Tongue (tissue), 2 donors: Measurements from ENCODE around the gene TNFSF9. TPM values are rescaled to one million over a fixed set of nuclear protein-coding genes. Genes with fewer than 3 reads are reported as not detected.
"Not testable (repeated sequence)": the region's sequence is repeated elsewhere in the genome, so short reads cannot be mapped to it uniquely, and the experiment has no call there.

Experiments used
- DNase-seq: peaks from one replicate; pipeline ENCODE4 v3.0.0-alpha.2; 2015
- total RNA-seq: library from RNA; depleted of rRNA; stranded (reverse); fragments of >200 nt; gene quantifications from one replicate; pipeline ENCODE4 v1.2.3, GENCODE V29; 2014

The TNFSF9 gene
- total RNA-seq, 1 donor from 2014 or later: 0.62 TPM

GRCh38 chr19:6532244-6532999 lies 1.6 kb downstream of the TNFSF9 start:
- no peak for DNase-seq

DNA sequence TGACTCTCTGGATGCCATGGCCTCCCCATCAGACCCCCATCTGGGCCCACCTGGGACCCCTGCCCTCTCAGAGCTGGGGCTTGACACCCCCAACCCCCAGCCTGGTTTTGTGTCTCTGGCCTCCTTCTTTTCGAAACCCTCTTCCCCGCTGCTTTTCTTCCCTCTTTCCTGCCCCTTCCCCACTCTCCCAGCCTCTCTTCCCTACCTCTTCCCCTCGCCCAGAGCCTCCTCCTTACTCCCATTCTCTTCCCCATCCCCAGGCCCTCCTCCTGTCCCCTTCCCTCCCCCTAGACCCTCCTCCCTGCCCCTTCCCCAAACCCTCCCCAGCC lies 2.1 kb downstream of the TNFSF9 start:
- DNase-seq: no peak

GRCh38 chr19:6533746-6534418 lies 3.1 kb downstream of the TNFSF9 start:
- no peak for DNase-seq

- DNase-seq: no peak
Measured at GRCh38 chr19:6534451-6535093, 3.7 kb downstream of the TNFSF9 start.

GRCh38 chr19:6535558-6536137 lies 4.8 kb downstream of the TNFSF9 start:
- no peak for DNase-seq

GRCh38 chr19:6539514-6539913 lies 8.7 kb downstream of the TNFSF9 start:
- DNase-seq: no peak

DNA sequence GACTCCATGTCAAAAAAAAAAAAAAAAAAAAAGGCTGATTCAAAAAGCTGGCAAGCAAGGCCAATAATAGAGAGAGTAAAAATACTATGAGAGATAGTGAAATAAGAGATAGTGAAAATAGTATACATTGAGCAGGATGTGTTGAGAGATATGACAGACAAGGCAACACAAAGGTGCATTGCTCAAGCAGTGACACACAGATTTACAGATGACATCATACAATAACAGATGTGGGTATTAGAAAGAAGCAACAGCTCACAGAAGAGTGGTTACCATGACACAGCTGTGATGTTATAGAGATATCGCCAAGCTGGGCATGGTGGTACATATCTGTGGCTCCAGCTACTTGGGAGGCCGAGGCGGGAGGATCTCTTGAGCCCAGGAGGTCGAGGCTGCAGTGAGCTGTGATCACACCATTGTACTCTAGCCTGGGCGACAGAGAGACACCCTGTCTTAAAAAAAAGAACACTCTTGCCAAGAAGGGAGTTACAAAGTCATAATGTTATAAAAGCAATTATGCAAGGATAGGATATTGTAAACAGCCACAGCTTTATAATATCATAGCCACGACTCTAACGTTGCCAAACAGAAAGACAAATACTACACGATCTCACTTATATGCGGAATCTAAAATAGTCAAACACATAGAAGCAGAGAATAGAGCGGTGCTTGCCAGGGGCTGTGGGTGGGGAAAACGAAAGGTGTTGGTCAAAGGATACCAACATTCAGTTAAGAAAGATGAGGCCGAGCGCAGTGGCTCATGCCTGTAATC lies 10.3 kb downstream of the TNFSF9 start:
- no peak for DNase-seq

DNA sequence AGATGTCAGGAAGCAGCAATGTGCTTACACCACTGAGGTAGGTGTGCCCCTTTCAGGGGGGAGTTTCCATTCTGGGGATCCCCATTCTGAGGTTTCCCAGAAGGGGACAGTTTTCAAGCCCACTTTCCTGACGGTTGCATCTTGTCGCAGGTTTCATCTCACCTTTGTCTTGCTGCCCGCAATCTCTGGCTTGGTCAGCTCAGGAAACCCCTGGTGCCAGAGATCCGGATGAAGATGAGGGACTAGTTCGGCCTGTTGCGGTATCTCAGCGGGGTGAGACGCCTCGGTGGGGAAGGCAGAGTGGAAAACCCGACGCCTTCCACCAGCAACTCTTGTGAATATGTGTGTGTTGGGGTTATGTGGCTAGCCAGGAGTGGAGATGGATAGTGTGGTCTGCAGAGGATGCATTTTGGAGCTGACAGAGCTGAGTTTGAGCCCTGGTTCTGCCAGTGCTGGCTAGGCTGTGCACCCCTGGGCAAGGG lies 13.1 kb downstream of the TNFSF9 start:
- DNase-seq: no peak

DNA sequence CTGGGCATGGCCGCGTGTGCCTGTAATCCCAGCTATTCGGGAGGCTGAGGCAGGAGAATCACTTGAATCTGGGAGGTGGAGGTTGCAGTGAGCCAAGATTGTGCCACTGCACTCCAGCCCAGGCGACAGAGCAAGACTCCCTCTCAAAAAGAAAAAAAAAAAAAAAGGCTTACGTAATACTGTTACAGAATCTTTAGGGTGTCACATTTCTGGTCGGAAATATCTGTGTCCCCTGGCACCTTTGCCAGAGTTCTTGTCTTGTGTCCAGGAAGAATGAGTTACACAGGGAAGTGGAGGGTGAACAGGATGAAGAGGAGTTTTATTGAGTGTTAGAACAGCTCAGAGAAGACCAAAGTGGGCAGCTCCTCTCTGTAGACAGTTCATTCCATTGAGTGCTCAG lies 19.9 kb downstream of the TNFSF9 start:
- DNase-seq: not testable (repeated sequence)

DNA sequence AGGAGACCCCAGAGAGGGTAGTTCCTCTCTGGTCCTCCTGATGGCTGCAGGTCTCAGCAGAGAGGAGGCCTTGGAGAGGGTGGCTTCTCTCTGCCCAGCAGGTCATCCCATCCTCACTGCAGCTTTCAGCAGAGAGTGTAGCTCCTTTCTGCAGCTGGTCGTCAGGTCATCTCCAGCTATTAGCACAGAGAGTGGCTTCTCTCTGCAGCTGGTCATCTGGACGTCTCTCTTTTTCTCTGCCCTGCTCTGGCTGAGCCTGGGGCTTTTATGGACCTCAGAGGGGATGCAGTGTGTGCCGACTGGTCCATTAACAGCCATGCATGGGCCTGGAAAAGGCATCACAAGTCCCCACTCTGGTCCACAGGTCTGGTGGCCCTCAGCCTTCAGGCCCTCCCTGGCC lies 20.3 kb downstream of the TNFSF9 start:
- DNase-seq: no peak

DNA sequence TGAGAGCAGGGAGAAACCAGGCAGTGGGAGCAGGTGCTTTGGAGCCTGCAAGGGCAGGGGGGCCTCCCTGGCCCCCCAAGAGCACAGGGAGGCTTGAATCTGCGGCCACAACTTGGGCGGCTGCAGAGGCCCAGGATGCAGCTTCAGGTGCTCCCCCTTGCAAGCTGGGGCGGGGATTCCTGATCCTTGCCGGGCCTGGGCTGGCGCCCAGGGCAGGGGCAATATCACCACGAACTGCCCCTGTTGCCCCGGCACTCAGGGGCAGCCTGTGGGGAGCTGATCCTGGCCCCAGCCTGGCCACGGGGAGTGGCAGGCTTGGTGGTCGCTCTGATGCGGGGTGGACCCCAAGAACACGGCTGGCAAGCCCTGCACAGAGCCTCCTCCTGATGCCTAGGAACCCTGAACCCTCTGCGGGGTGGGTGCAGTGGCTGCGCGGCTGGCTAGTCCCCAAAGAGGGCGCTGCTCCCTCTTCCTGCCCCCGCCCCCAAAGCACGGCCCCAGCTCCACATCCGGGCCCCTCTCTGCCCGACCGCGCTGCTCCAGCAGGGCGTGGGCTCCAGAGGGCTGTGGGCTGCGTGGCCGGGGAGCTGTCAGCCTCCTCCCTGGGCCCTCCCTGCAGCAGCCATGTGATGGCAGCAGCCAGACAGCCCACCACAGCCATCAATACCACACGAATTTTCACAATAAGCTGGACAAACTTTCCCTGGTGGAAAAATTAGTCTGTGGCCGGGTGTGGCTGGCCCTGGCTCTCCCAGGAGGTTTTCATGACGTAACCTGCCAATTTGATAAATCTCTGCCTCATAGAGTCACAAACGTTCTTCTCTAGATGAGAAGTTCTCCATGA lies 21.0 kb downstream of the TNFSF9 start:
- DNase-seq: no peak

DNA sequence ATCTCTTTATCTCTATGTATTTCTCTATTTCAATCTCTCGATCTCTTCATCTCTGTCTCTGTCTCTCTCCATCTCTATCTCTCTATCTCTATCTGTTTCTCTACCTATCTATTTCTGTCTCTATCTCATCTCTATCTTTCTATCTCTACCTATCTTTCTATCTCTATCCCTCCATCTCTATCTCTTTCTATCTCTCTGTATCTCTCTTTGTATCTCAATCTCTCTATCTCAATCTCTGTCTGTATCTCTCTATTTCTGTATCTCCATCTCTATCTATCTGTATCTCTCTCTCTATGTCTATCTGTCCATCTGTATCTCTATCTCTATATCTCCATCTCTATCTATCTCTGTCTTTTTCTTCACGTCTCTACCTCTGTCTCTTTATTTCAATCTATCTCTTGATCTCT lies 25.2 kb downstream of the TNFSF9 start:
- no peak for DNase-seq

- DNase-seq: no peak
Measured at GRCh38 chr19:6556480-6557195, 25.8 kb downstream of the TNFSF9 start.

GRCh38 chr19:6562437-6562836 lies 31.6 kb downstream of the TNFSF9 start:
- not testable (repeated sequence) for DNase-seq

- DNase-seq: no peak
Measured at GRCh38 chr19:6564393-6564792, 33.6 kb downstream of the TNFSF9 start.

- not testable (repeated sequence) for DNase-seq
Measured at GRCh38 chr19:6566727-6567126, 35.9 kb downstream of the TNFSF9 start.

DNA sequence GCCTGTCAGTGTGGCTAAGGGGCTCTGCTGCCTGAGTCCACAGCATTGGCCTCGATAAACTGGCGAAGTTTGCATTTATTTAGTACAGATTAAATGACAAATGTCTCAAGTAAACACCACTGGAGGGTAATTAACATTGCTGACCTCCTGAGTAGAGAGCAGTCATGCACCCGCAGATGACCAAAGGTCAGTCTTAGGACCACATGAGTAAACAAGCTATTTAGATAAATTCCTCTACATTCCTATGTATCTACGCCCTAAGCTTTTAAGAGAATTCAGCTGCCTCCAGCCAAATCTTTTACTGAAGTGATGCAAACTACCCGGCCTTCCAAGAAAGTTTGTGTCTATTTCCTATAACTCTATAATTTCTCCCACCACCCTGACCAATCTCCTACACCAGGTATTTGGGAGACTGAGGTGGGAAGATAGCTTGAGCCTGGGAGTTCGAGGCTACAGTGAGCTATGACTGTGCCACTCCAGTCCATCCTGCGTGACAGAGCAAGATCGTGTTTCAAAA lies 37.2 kb downstream of the TNFSF9 start:
- DNase-seq: no peak

DNA sequence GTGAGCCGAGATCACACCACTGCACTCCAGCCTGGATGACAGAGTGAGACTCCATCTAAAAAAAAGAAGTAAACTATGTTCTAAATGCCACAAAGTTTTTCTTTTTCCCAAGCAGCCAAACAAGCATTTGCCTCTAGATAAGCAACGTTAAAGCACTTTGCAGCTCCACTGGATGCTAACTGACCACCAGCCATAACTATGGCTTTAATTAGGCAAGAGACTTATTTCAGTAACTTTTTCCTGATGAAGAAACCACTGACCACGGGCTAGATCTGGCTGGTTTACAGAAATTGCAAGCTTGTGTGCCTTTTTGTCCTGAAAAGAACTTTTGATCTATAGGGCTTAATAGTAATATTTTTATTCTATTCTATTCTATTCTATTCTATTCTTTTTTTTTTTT lies 38.0 kb downstream of the TNFSF9 start:
- no peak for DNase-seq

DNA sequence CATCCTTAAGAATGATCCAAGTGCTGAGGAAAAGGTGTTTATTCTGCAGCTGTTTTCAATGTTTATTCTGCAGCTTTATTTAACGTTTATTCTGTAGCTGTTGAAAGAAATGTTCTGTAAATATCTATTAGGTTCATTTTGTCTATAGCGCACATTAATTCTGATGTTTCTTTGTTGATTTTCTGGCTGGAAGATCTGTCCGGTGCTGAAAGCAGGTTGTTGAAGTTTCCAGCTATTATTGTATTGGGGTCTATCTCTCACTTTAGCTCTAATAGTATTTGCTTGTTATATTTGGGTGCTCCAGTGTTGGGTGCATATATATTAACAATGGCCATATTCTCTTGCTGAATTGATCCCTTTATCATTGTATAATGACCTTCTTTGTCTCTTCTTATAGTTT lies 39.9 kb downstream of the TNFSF9 start:
- no peak for DNase-seq

DNA sequence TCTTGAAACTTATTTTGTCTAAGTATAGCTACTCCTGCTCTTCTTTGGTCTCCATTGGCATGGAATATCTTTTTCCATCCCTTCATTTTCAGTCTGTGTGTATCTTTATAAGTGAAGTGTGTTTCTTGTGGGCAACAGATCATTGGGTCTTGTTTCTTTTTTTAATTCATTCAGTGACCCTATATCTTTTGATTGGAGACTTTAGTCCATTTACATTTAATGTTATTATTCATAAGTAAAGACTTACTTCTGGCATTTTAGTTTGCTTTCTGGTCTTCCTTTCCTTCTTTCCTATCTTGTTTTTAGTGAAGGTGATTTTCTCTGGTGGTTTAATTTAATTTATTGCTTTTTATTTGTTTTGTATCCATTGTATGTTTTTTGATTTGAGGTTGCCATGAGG lies 40.3 kb downstream of the TNFSF9 start:
- no peak for DNase-seq
